ENCODE data around the gene PADI3. TPM values are rescaled to one million over a fixed set of nuclear protein-coding genes. Genes with fewer than 3 reads are reported as not detected.

Gene PADI3
- total RNA-seq, 4 donors from 2014 or later: not detected

GRCh38 chr1:17309426-17310067 is 60.6 kb downstream of the PADI3 start:
- no peak for DNase-seq (ENCODE audit: extremely low spot score)
- Histone ChIP-seq H3K4me1 (no peaks in the 10 kb centered on the region), H3K36me3 (no peaks in the 10 kb centered on the region), H3K4me3 (no peak overlapping the region), H3K27me3 (peaks cover 0 to 72% (median 0%) of the 10 kb centered on the region in 4 donors), H3K9me3 (no peaks in the 10 kb centered on the region), H3K27ac (replicated peaks in 1 of 4) (no peak overlapping the region)
- WGBS: 59% methylated on average over 8 of the region's 8 CpGs
- intact Hi-C loops (cut with DNase I): no loop called here
- TF ChIP-seq CTCF (IDR thresholded peaks at IDR 0.05): no peak
- TF ChIP-seq POLR2A (IDR thresholded peaks at IDR 0.05; ENCODE audit: low read depth): no peak
- no peak for TF ChIP-seq EP300 (IDR thresholded peaks at IDR 0.05)
- no peak for TF ChIP-seq POLR2AphosphoS5 (IDR thresholded peaks at IDR 0.05)

GRCh38 chr1:17310068-17310640 is 61.3 kb downstream of the PADI3 start:
- Histone ChIP-seq H3K4me1 (no peaks in the 10 kb centered on the region), H3K9me3 (no peaks in the 10 kb centered on the region), H3K4me3 (no peak overlapping the region), H3K27ac (replicated peaks in 1 of 4) (no peak overlapping the region), H3K27me3 (peaks cover 0 to 78% (median 0%) of the 10 kb centered on the region in 4 donors), H3K36me3 (no peaks in the 10 kb centered on the region)
- intact Hi-C loops (cut with DNase I): no loop called here
- no peak for DNase-seq (ENCODE audit: extremely low spot score)
- no peak for TF ChIP-seq CTCF (IDR thresholded peaks at IDR 0.05)
- no peak for TF ChIP-seq POLR2A (IDR thresholded peaks at IDR 0.05; ENCODE audit: low read depth)
- no peak for TF ChIP-seq POLR2AphosphoS5 (IDR thresholded peaks at IDR 0.05)
- TF ChIP-seq EP300 (IDR thresholded peaks at IDR 0.05): no peak
- 56% methylated on average over 7 of the region's 7 CpGs for WGBS

- Histone ChIP-seq H3K27ac (replicated peaks in 1 of 4) (no peak overlapping the region), H3K27me3 (peaks cover 0 to 82% (median 0%) of the 10 kb centered on the region in 4 donors)
These were observed 64.8 kb downstream of the PADI3 start for GRCh38 chr1:17313530-17314309.

DNA sequence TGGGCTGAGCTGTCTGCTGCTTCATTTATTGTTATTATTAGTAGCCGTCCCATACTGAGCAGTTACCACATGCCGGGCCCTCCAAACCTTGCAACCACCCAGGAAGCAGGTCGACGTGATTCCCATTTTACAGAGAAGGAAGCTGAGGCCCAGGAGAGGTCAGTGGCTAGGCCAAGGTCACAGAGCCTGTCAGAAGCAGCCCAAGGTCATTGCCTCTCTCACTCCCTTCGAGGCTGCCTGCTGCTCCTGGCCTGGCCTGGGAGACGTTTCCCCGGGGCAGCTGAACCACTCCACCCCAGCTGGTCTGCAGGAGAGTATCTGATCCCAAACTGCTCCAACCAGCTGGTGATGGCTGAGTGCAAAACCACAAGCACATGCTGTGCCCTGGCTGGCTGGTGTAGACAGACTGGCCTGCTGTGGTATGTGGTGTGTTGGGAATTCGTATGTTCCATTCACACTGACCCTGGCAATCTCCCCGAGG is 65.6 kb downstream of the PADI3 start:
- peaks cover 0 to 1% (median under 1%) of the 10 kb centered on the region in 4 donors for H3K9me3 ChIP-seq
- DNase-seq (ENCODE audit: extremely low spot score): no peak
- no peaks in the 10 kb centered on the region for H3K4me1 ChIP-seq
- intact Hi-C loops (cut with DNase I): no loop called here
- WGBS: 57% methylated on average over 6 of the region's 9 CpGs
- no peaks in the 10 kb centered on the region for H3K36me3 ChIP-seq
- H3K27me3 ChIP-seq: peaks cover 0 to 75% (median 0%) of the 10 kb centered on the region in 4 donors
- no peak overlapping the region for H3K27ac ChIP-seq (replicated peaks in 1 of 4)
- TF ChIP-seq CTCF (IDR thresholded peaks at IDR 0.05) (no peak), POLR2AphosphoS5 (IDR thresholded peaks at IDR 0.05) (no peak), EP300 (IDR thresholded peaks at IDR 0.05) (no peak), POLR2A (IDR thresholded peaks at IDR 0.05; ENCODE audit: low read depth) (no peak)
- no peak overlapping the region for H3K4me3 ChIP-seq

More at GRCh38 chr1:17313530-17314309, 64.8 kb downstream of the PADI3 start:
- DNase-seq (ENCODE audit: extremely low spot score): no peak
- TF ChIP-seq POLR2AphosphoS5 (IDR thresholded peaks at IDR 0.05) (no peak), EP300 (IDR thresholded peaks at IDR 0.05) (no peak), POLR2A (IDR thresholded peaks at IDR 0.05; ENCODE audit: low read depth) (no peak), CTCF (IDR thresholded peaks at IDR 0.05) (no peak)
- H3K36me3 ChIP-seq: no peaks in the 10 kb centered on the region
- H3K4me3 ChIP-seq: no peak overlapping the region
- no peaks in the 10 kb centered on the region for H3K9me3 ChIP-seq
- no peaks in the 10 kb centered on the region for H3K4me1 ChIP-seq
- WGBS: 78% methylated on average over 9 of the region's 9 CpGs
- intact Hi-C loops (cut with DNase I): no loop called here
